ENCODE data around the gene MLN. TPM values are rescaled to one million over a fixed set of nuclear protein-coding genes. Genes with fewer than 3 reads are reported as not detected.

MLN gene
- polyA plus RNA-seq, 1 donor from 2014 or later = not detected

GRCh38 chr6:33755070-33755869 is 48.5 kb downstream of the MLN start:
- Histone ChIP-seq H3K27ac (ENCODE audit: low read length) (no peak overlapping the region), H3K36me3 (ENCODE audit: insufficient read depth, low read length) (no peaks in the 10 kb centered on the region), H2AFZ (ENCODE audit: low read depth, low read length) (no peak overlapping the region), H3K9me2 (ENCODE audit: insufficient read depth, low read length) (no peaks in the 10 kb centered on the region), H3K4me3 (ENCODE audit: low read length) (no peak overlapping the region), H3K27me3 (ENCODE audit: insufficient read depth, low read depth, low read length) (no peaks in the 10 kb centered on the region), H3K4me2 (ENCODE audit: low read length) (no peak overlapping the region), H4K20me1 (ENCODE audit: insufficient read depth) (no peaks in the 10 kb centered on the region), H3F3A (ENCODE audit: insufficient read depth, low read length, poor library complexity, severe bottlenecking) (no peaks in the 10 kb centered on the region), H3K79me2 (replicated peaks; ENCODE audit: insufficient read depth, low read length) (no peaks in the 10 kb centered on the region), H3K9ac (ENCODE audit: low read length) (no peak overlapping the region), H3K9me3 (ENCODE audit: low read length) (no peaks in the 10 kb centered on the region)
- TF ChIP-seq RAD21 (conservative IDR thresholded peaks at IDR 0.05) = no peak
- TF ChIP-seq REST (IDR thresholded peaks at IDR 0.05; ENCODE audit: borderline replicate concordance) = no peak

GRCh38 chr6:33754222-33754621 is 49.6 kb downstream of the MLN start:
- Histone ChIP-seq H3K9me3 (ENCODE audit: low read length) (no peaks in the 10 kb centered on the region), H3K9ac (ENCODE audit: low read length) (no peak overlapping the region), H4K20me1 (ENCODE audit: insufficient read depth) (no peaks in the 10 kb centered on the region), H3F3A (ENCODE audit: insufficient read depth, low read length, poor library complexity, severe bottlenecking) (no peaks in the 10 kb centered on the region), H3K27ac (ENCODE audit: low read length) (no peak overlapping the region), H3K4me2 (ENCODE audit: low read length) (no peak overlapping the region), H3K27me3 (ENCODE audit: insufficient read depth, low read depth, low read length) (no peaks in the 10 kb centered on the region), H3K36me3 (ENCODE audit: insufficient read depth, low read length) (no peaks in the 10 kb centered on the region), H3K4me3 (ENCODE audit: low read length) (no peak overlapping the region), H3K9me2 (ENCODE audit: insufficient read depth, low read length) (no peaks in the 10 kb centered on the region), H2AFZ (ENCODE audit: low read depth, low read length) (no peak overlapping the region), H3K79me2 (replicated peaks; ENCODE audit: insufficient read depth, low read length) (no peaks in the 10 kb centered on the region)
- TF ChIP-seq REST (IDR thresholded peaks at IDR 0.05; ENCODE audit: borderline replicate concordance) (no peak), TAF1 (IDR thresholded peaks at IDR 0.05; ENCODE audit: low read depth) (no peak), EZH2 (IDR thresholded peaks at IDR 0.05; ENCODE audit: borderline replicate concordance, insufficient read depth, low read length, poor library complexity, severe bottlenecking) (no peak)

GRCh38 chr6:33752646-33753015 is 51.2 kb downstream of the MLN start:
- no peak for TF ChIP-seq CTCF (IDR thresholded peaks at IDR 0.05; ENCODE audit: poor library complexity, severe bottlenecking)
- Histone ChIP-seq H3K9ac (ENCODE audit: low read length) (no peak overlapping the region), H3K27ac (ENCODE audit: low read length) (no peak overlapping the region), H3K4me3 (ENCODE audit: low read length) (no peak overlapping the region), H3K9me2 (ENCODE audit: insufficient read depth, low read length) (no peaks in the 10 kb centered on the region), H3K36me3 (ENCODE audit: insufficient read depth, low read length) (no peaks in the 10 kb centered on the region), H3K79me2 (replicated peaks; ENCODE audit: insufficient read depth, low read length) (no peaks in the 10 kb centered on the region), H4K20me1 (ENCODE audit: insufficient read depth) (no peaks in the 10 kb centered on the region), H3K27me3 (ENCODE audit: insufficient read depth, low read depth, low read length) (no peaks in the 10 kb centered on the region), H3F3A (ENCODE audit: insufficient read depth, low read length, poor library complexity, severe bottlenecking) (no peaks in the 10 kb centered on the region), H3K9me3 (ENCODE audit: low read length) (no peaks in the 10 kb centered on the region), H2AFZ (ENCODE audit: low read depth, low read length) (no peak overlapping the region), H3K4me2 (ENCODE audit: low read length) (no peak overlapping the region)

All from neural cell (in vitro differentiated cells).